C4-2B (cell line): ENCODE measurements around the gene PARVG.

ENCODE experiments used
- ZFX ChIP-seq: fragments of 450-650 bp; IDR thresholded peaks from 2 replicates; pipeline ENCODE4 v1.6.1; 2017
- TF ChIP-seq, protein P1 (sequence below): fragments of 450-650 bp; conservative IDR thresholded peaks from 2 replicates; pipeline ENCODE4 v1.5.1; 2017; ENCODE audit warnings: mild to moderate bottlenecking

DNA sequence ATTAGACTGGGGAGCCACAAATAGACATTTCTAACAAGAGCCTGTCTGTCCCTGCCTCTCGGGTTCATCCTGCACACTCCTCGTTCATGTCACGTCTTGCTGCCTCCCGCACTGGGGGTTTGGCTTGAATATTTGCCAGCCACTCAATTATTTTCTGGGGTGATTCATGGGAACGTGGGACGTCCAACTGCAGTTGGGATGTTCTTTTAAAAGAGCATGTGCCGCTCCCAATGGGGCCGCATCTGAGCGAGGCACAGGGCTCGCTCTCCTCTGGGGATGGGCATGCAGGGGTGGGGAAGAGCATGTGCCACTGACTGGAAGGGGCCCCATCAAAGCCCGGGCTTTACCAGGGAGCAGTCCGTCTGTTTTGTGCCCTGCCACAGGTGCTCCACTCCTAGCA, 43.4 kb downstream of the PARVG start:
- TF ChIP-seq, protein P1, sequence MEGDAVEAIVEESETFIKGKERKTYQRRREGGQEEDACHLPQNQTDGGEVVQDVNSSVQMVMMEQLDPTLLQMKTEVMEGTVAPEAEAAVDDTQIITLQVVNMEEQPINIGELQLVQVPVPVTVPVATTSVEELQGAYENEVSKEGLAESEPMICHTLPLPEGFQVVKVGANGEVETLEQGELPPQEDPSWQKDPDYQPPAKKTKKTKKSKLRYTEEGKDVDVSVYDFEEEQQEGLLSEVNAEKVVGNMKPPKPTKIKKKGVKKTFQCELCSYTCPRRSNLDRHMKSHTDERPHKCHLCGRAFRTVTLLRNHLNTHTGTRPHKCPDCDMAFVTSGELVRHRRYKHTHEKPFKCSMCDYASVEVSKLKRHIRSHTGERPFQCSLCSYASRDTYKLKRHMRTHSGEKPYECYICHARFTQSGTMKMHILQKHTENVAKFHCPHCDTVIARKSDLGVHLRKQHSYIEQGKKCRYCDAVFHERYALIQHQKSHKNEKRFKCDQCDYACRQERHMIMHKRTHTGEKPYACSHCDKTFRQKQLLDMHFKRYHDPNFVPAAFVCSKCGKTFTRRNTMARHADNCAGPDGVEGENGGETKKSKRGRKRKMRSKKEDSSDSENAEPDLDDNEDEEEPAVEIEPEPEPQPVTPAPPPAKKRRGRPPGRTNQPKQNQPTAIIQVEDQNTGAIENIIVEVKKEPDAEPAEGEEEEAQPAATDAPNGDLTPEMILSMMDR: no peak
- no peak for TF ChIP-seq ZFX
